PC-9 (cell line): ENCODE measurements around the gene PLEKHM2.

Experiments used
- EZH2 ChIP-seq: fragments of 200-600 bp; sonication (generic); IDR thresholded peaks from 2 replicates; pipeline ENCODE4 v1.8.0; 2017; ENCODE audit warnings: antibody characterized with exemption, low read depth
- TF ChIP-seq, protein P1 (sequence below): fragments of 200-600 bp; sonication (generic); conservative IDR thresholded peaks from 2 replicates; pipeline ENCODE4 v1.6.1; 2017; ENCODE audit warnings: mixed run types, antibody characterized with exemption, mild to moderate bottlenecking, moderate library complexity

DNA sequence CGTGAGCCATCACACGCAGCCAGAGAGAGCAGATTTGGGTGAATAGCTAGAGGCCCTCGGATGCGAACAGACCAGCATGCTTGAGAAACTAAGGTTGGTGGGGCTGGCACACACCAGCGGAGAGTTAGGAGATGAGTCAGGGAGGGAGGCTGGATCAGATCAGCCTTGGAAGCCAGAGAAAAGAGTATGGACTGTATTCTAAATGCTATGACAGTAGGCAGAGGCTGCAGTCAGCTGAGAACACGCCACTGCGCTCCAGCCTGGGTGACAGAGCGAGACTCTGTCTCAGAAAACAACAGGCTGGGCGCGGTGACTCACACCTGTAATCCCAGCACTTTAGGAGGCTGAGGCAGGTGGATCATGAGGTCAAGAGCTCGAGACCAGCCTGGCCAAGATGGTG, 4.0 kb upstream of the PLEKHM2 start:
- TF ChIP-seq, protein P1, sequence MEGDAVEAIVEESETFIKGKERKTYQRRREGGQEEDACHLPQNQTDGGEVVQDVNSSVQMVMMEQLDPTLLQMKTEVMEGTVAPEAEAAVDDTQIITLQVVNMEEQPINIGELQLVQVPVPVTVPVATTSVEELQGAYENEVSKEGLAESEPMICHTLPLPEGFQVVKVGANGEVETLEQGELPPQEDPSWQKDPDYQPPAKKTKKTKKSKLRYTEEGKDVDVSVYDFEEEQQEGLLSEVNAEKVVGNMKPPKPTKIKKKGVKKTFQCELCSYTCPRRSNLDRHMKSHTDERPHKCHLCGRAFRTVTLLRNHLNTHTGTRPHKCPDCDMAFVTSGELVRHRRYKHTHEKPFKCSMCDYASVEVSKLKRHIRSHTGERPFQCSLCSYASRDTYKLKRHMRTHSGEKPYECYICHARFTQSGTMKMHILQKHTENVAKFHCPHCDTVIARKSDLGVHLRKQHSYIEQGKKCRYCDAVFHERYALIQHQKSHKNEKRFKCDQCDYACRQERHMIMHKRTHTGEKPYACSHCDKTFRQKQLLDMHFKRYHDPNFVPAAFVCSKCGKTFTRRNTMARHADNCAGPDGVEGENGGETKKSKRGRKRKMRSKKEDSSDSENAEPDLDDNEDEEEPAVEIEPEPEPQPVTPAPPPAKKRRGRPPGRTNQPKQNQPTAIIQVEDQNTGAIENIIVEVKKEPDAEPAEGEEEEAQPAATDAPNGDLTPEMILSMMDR = no peak
- TF ChIP-seq EZH2 = no peak
